Caco-2 (cell line): ENCODE measurements around the gene GTF2A2. TPM values are rescaled to one million over a fixed set of nuclear protein-coding genes. Genes with fewer than 3 reads are reported as not detected.

Source experiments
- BruUV-seq: library from RNA; stranded (reverse); fragments of 400-500 nt; replicated peaks from 2 replicates; lab custom pipeline; 2021; lab: Mats Ljungman, UMichigan
- CTCF ChIA-PET: fragments of 300-600 bp; sonication (Branson Sonifier 250); formaldehyde crosslinking; loops from one replicate; lab custom pipeline; 2022; ENCODE audit warnings: antibody characterized with exemption; lab: Charles Lee
- POLR2A ChIA-PET: fragments of 300-600 bp; sonication (Branson Sonifier 250); formaldehyde crosslinking; loops from one replicate; lab custom pipeline; 2022; ENCODE audit warnings: antibody characterized with exemption; lab: Charles Lee
- DNase-seq, 2 experiments: peaks; one replicate each; pipeline versions ENCODE4 v3.0.0 to v3.0.0-alpha.2; 2020 to 2022
- H3K27me3 ChIP-seq: replicated peaks from 2 replicates; pipeline ENCODE4 v1.6.0; 2011; ENCODE audit warnings: low read length; ENCODE audit not compliant: control insufficient read depth, insufficient read depth
- H3K36me3 ChIP-seq: 2 replicates; pipeline ENCODE4 v1.5.1; 2011; ENCODE audit warnings: low read length; ENCODE audit not compliant: control insufficient read depth, insufficient read depth
- H3K4me1 ChIP-seq: fragments of 250-450 bp; sonication (Bioruptor Pico); 2 replicates; pipeline ENCODE4 v1.5.1; 2020; ENCODE audit warnings: mild to moderate bottlenecking
- H3K4me3 ChIP-seq: 2 replicates; pipeline ENCODE4 v1.5.1; 2011; ENCODE audit warnings: low read depth, mild to moderate bottlenecking, control low read depth, low read length
- H3K9me3 ChIP-seq: fragments of 250-450 bp; sonication (Bioruptor Pico); 2 replicates; pipeline ENCODE4 v1.5.1; 2020; ENCODE audit warnings: mild to moderate bottlenecking, moderate library complexity
- H3K27ac Mint-ChIP-seq: one replicate; pipeline ENCODE4 v1.8.0; 2022; ENCODE audit warnings: mixed read lengths; ENCODE audit not compliant: unreplicated experiment
- H3K27me3 Mint-ChIP-seq: one replicate; pipeline ENCODE4 v1.8.0; 2022; ENCODE audit warnings: mixed read lengths; ENCODE audit not compliant: insufficient read depth, unreplicated experiment
- H3K36me3 Mint-ChIP-seq: one replicate; pipeline ENCODE4 v1.8.0; 2022; ENCODE audit warnings: mild to moderate bottlenecking, mixed read lengths; ENCODE audit not compliant: insufficient read depth, unreplicated experiment
- H3K4me1 Mint-ChIP-seq: one replicate; pipeline ENCODE4 v1.8.0; 2022; ENCODE audit warnings: low read depth, mixed read lengths; ENCODE audit not compliant: unreplicated experiment
- H3K4me3 Mint-ChIP-seq: one replicate; pipeline ENCODE4 v1.8.0; 2022; ENCODE audit warnings: mild to moderate bottlenecking, moderate library complexity, mixed read lengths; ENCODE audit not compliant: unreplicated experiment
- H3K9me3 Mint-ChIP-seq: one replicate; pipeline ENCODE4 v1.8.0; 2022; ENCODE audit warnings: mixed read lengths; ENCODE audit not compliant: unreplicated experiment
- CTCF ChIP-seq, 2 experiments: fragments of 200-600 bp in 1 of 2; IDR thresholded peaks; 1 replicate in 1 of 2; 2 replicates in 1 of 2; pipeline versions ENCODE4 v1.5.1 to v1.8.0; 2011 to 2022; ENCODE audit warnings: antibody characterized with exemption in 1 of 2, control low read depth in 1 of 2, inconsistent platforms in 1 of 2, low read depth in 1 of 2, low read length in 1 of 2, mild to moderate bottlenecking in 1 of 2, moderate library complexity in 1 of 2; ENCODE audit not compliant: insufficient read depth in 1 of 2, severe bottlenecking in 1 of 2, unreplicated experiment in 1 of 2
- intact Hi-C: fragments of 100-400 bp; cut with micrococcal nuclease; formaldehyde crosslinking; loops from one replicate; pipeline ENCODE4 v1.10.0; 2022; ENCODE audit not compliant: unreplicated experiment
- total RNA-seq: library from RNA; stranded (reverse); gene quantifications from 2 replicates; pipeline ENCODE4 v1.2.3, GENCODE V29; 2022

Gene GTF2A2
- total RNA-seq, 1 experiment from 2014 or later = 153 TPM

- intact Hi-C loops = loop anchor here (5.0 kb wide), 1 partner anchor 709 kb away; the partner anchor contains the start of gene ANXA2
- no peak for TF ChIP-seq CTCF (IDR thresholded peaks at IDR 0.05; ENCODE audit: insufficient read depth in 1 of 2, low read depth in 1 of 2, low read length in 1 of 2, severe bottlenecking in 1 of 2, unreplicated experiment in 1 of 2)
- Mint-ChIP-seq H3K4me3 (peak overlapping the region; percentile 87), H3K4me1 (peaks cover 14% of the 10 kb centered on the region), H3K27ac (peak overlapping the region; percentile 90), H3K9me3 (no peaks in the 10 kb centered on the region), H3K36me3 (peaks cover 33% of the 10 kb centered on the region), H3K27me3 (no peaks in the 10 kb centered on the region)
- POLR2A ChIA-PET = interaction anchor here (1.8 kb wide), 1 partner anchor 31 kb away, joined by 7 read pairs; the partner anchor contains the start of gene GTF2A2
- DNase-seq = no peak
- 0 out of 2 replicates have a peak, but pooled peaks cover 4% of the 10 kb centered on the region for H3K4me1 ChIP-seq
- H3K4me3 ChIP-seq = peak overlapping the region; percentile 99
- H3K27me3 ChIP-seq = no peaks in the 10 kb centered on the region
- H3K9me3 ChIP-seq = no peaks in the 10 kb centered on the region
- H3K36me3 ChIP-seq = no peaks in the 10 kb centered on the region
- BruUV-seq = no TSS peak
- CTCF ChIA-PET = no interaction called here
These were observed 31.1 kb upstream of the GTF2A2 start for GRCh38 chr15:59688423-59688781.

- Histone ChIP-seq H3K9me3 (no peaks in the 10 kb centered on the region), H3K4me1 (0 out of 2 replicates have a peak, but pooled peaks cover 4% of the 10 kb centered on the region), H3K4me3 (peak overlapping the region; percentile 99), H3K27me3 (no peaks in the 10 kb centered on the region), H3K36me3 (no peaks in the 10 kb centered on the region)
- intact Hi-C loops = loop anchor here (5.0 kb wide), 1 partner anchor 709 kb away; the partner anchor contains the start of gene ANXA2
- DNase-seq = no peak
- ChIA-PET CTCF (no interaction called here), POLR2A (interaction anchor here (1.8 kb wide), 1 partner anchor 31 kb away, joined by 7 read pairs; the partner anchor contains the start of gene GTF2A2)
- Mint-ChIP-seq H3K9me3 (no peaks in the 10 kb centered on the region), H3K36me3 (peaks cover 38% of the 10 kb centered on the region), H3K27ac (peak overlapping the region; percentile 90), H3K4me1 (peaks cover 14% of the 10 kb centered on the region), H3K4me3 (peak overlapping the region; percentile 87), H3K27me3 (no peaks in the 10 kb centered on the region)
- BruUV-seq = TSS peak; percentile 37
- no peak for TF ChIP-seq CTCF (IDR thresholded peaks at IDR 0.05; ENCODE audit: insufficient read depth in 1 of 2, low read depth in 1 of 2, low read length in 1 of 2, severe bottlenecking in 1 of 2, unreplicated experiment in 1 of 2)
These were observed 30.5 kb upstream of the GTF2A2 start for GRCh38 chr15:59687836-59688235.

GRCh38 chr15:59686389-59686788 lies 29.1 kb upstream of the GTF2A2 start:
- Histone ChIP-seq H3K4me1 (0 out of 2 replicates have a peak, but pooled peaks cover 4% of the 10 kb centered on the region), H3K36me3 (no peaks in the 10 kb centered on the region), H3K4me3 (no peak overlapping the region), H3K9me3 (no peaks in the 10 kb centered on the region), H3K27me3 (no peaks in the 10 kb centered on the region)
- POLR2A ChIA-PET = no interaction called here
- no peaks in the 10 kb centered on the region for H3K9me3 Mint-ChIP-seq
- no peak for TF ChIP-seq CTCF (IDR thresholded peaks at IDR 0.05; ENCODE audit: insufficient read depth in 1 of 2, low read depth in 1 of 2, low read length in 1 of 2, severe bottlenecking in 1 of 2, unreplicated experiment in 1 of 2)
- peaks cover 48% of the 10 kb centered on the region for H3K36me3 Mint-ChIP-seq
- no peak for DNase-seq
- no peak overlapping the region for H3K27ac Mint-ChIP-seq
- no peaks in the 10 kb centered on the region for H3K27me3 Mint-ChIP-seq
- intact Hi-C loops = loop anchor here (5.0 kb wide), 1 partner anchor 711 kb away; the partner anchor contains the start of gene ANXA2
- no TSS peak for BruUV-seq
- no peak overlapping the region for H3K4me3 Mint-ChIP-seq
- H3K4me1 Mint-ChIP-seq = peaks cover 14% of the 10 kb centered on the region
- CTCF ChIA-PET = no interaction called here
